H9 (cell line): Measurements from ENCODE around the gene CFL1. TPM values are rescaled to one million over a fixed set of nuclear protein-coding genes. Genes with fewer than 3 reads are reported as not detected.

ENCODE experiments used
- DNase-seq: peaks from one replicate; pipeline ENCODE4 v3.0.0-alpha.2; 2017
- H2AFZ ChIP-seq: one replicate; pipeline ENCODE4 v1.6.1; 2013; ENCODE audit warnings: mild to moderate bottlenecking, low read length, control low read depth, moderate library complexity
- H2AK5ac ChIP-seq: 2 replicates; pipeline ENCODE4 v1.6.1; 2013; ENCODE audit warnings: low read length, control low read depth, mixed read lengths; ENCODE audit not compliant: insufficient read length
- H2BK120ac ChIP-seq: one replicate; pipeline ENCODE4 v1.6.1; 2013; ENCODE audit warnings: low read depth, mild to moderate bottlenecking, low read length, control low read depth, inconsistent platforms; ENCODE audit not compliant: poor library complexity, severe bottlenecking
- H2BK12ac ChIP-seq: 2 replicates; pipeline ENCODE4 v1.6.1; 2013; ENCODE audit warnings: low read length, control low read depth, mixed read lengths, low read depth; ENCODE audit not compliant: insufficient read length
- H2BK15ac ChIP-seq: 2 replicates; pipeline ENCODE4 v1.6.1; 2013; ENCODE audit warnings: low read depth, low read length, control low read depth
- H2BK20ac ChIP-seq: one replicate; pipeline ENCODE4 v1.6.1; 2013; ENCODE audit warnings: low read depth, mild to moderate bottlenecking, low read length, control low read depth, inconsistent platforms; ENCODE audit not compliant: poor library complexity, severe bottlenecking
- H2BK5ac ChIP-seq: 2 replicates; pipeline ENCODE4 v1.6.1; 2013; ENCODE audit warnings: low read length, control low read depth, mixed read lengths; ENCODE audit not compliant: insufficient read length
- H3K14ac ChIP-seq: 2 replicates; pipeline ENCODE4 v1.6.1; 2013; ENCODE audit warnings: low read length, control low read depth; ENCODE audit not compliant: insufficient read depth
- H3K18ac ChIP-seq: 2 replicates; pipeline ENCODE4 v1.6.1; 2013; ENCODE audit warnings: low read depth, mild to moderate bottlenecking, mixed read lengths, low read length, control low read depth; ENCODE audit not compliant: insufficient read length
- H3K23ac ChIP-seq: 2 replicates; pipeline ENCODE4 v1.6.1; 2013; ENCODE audit warnings: low read length, control low read depth, mixed read lengths, low read depth; ENCODE audit not compliant: insufficient read length
- H3K23me2 ChIP-seq: 2 replicates; pipeline ENCODE4 v1.6.1; 2013; ENCODE audit warnings: low read depth, mild to moderate bottlenecking, mixed read lengths, low read length, control low read depth; ENCODE audit not compliant: insufficient read length, poor library complexity, severe bottlenecking
- H3K27ac ChIP-seq: 2 replicates; pipeline ENCODE4 v1.5.1; 2013; ENCODE audit warnings: low read length, control low read depth, mixed read lengths, low read depth; ENCODE audit not compliant: insufficient read length
- H3K27me3 ChIP-seq: 2 replicates; pipeline ENCODE4 v1.6.1; 2013; ENCODE audit warnings: low read length, control low read depth, inconsistent platforms; ENCODE audit not compliant: insufficient read depth
- H3K4ac ChIP-seq: 2 replicates; pipeline ENCODE4 v1.6.1; 2013; ENCODE audit warnings: low read depth, mild to moderate bottlenecking, control low read depth, inconsistent platforms, low read length, moderate library complexity
- H3K4me1 ChIP-seq: 2 replicates; pipeline ENCODE4 v1.6.1; 2013; ENCODE audit warnings: low read length, control low read depth, inconsistent platforms; ENCODE audit not compliant: insufficient read depth
- H3K4me2 ChIP-seq: 2 replicates; pipeline ENCODE4 v1.6.1; 2013; ENCODE audit warnings: low read length, control low read depth, mixed read lengths; ENCODE audit not compliant: insufficient read length, insufficient read depth
- H3K56ac ChIP-seq: 2 replicates; pipeline ENCODE4 v1.6.1; 2013; ENCODE audit warnings: low read depth, mild to moderate bottlenecking, mixed read lengths, low read length, control low read depth; ENCODE audit not compliant: insufficient read length
- H3K79me1 ChIP-seq: 2 replicates; pipeline ENCODE4 v1.6.1; 2013; ENCODE audit warnings: low read depth, mild to moderate bottlenecking, moderate library complexity, low read length, control low read depth, inconsistent platforms; ENCODE audit not compliant: insufficient read depth, poor library complexity, severe bottlenecking
- H3K79me2 ChIP-seq: 2 replicates; pipeline ENCODE4 v1.6.1; 2013; ENCODE audit warnings: low read length, control low read depth, inconsistent platforms; ENCODE audit not compliant: insufficient read depth
- H3K9ac ChIP-seq: 2 replicates; pipeline ENCODE4 v1.6.1; 2013; ENCODE audit warnings: low read length, control low read depth, mixed read lengths; ENCODE audit not compliant: insufficient read length; ENCODE audit errors: extremely low read depth
- H3K9me3 ChIP-seq: one replicate; pipeline ENCODE4 v1.6.1; 2013; ENCODE audit warnings: low read depth, low read length, inconsistent platforms; ENCODE audit not compliant: control insufficient read depth
- H3T11ph ChIP-seq: one replicate; pipeline ENCODE4 v1.6.1; 2013; ENCODE audit warnings: mild to moderate bottlenecking, low read length, control low read depth, inconsistent platforms
- H4K20me1 ChIP-seq: one replicate; pipeline ENCODE4 v1.6.1; 2013; ENCODE audit not compliant: control insufficient read depth, insufficient read length, insufficient read depth
- H4K5ac ChIP-seq: 2 replicates; pipeline ENCODE4 v1.6.1; 2013; ENCODE audit warnings: low read depth, mild to moderate bottlenecking, mixed read lengths, low read length, control low read depth; ENCODE audit not compliant: insufficient read length
- H4K8ac ChIP-seq: replicated peaks from 2 replicates; pipeline ENCODE4 v1.6.1; 2013; ENCODE audit warnings: low read length, control low read depth, mixed read lengths, low read depth; ENCODE audit not compliant: insufficient read length
- H4K91ac ChIP-seq: 2 replicates; pipeline ENCODE4 v1.6.1; 2013; ENCODE audit warnings: low read depth, mild to moderate bottlenecking, moderate library complexity, mixed read lengths, low read length, control low read depth; ENCODE audit not compliant: insufficient read length
- H3K27ac Mint-ChIP-seq, 3 experiments: 2 replicates in 2 of 3; 3 replicates in 1 of 3; pipeline ENCODE4 v1.8.0; 2020 to 2021; ENCODE audit warnings: mixed read lengths in 3 of 3, mild to moderate bottlenecking in 1 of 3, moderate library complexity in 1 of 3
- H3K27me3 Mint-ChIP-seq: 2 replicates; pipeline ENCODE4 v1.8.0; 2021; ENCODE audit warnings: low read depth, mild to moderate bottlenecking, moderate library complexity, mixed read lengths
- H3K36me3 Mint-ChIP-seq, 3 experiments: 2 replicates in 2 of 3; 3 replicates in 1 of 3; pipeline ENCODE4 v1.8.0; 2020 to 2021; ENCODE audit warnings: low read depth in 3 of 3, mixed read lengths in 3 of 3; ENCODE audit not compliant: insufficient read depth in 1 of 3
- H3K4me1 Mint-ChIP-seq, 2 experiments: 2 replicates each; pipeline ENCODE4 v1.8.0; 2020; ENCODE audit warnings: mixed read lengths in 2 of 2
- H3K4me3 Mint-ChIP-seq, 2 experiments: 2 replicates in 1 of 2; 3 replicates in 1 of 2; pipeline ENCODE4 v1.8.0; 2020 to 2021; ENCODE audit warnings: mild to moderate bottlenecking in 2 of 2, mixed read lengths in 2 of 2, moderate library complexity in 1 of 2
- H3K9me3 Mint-ChIP-seq, 2 experiments: 2 replicates in 1 of 2; 3 replicates in 1 of 2; pipeline ENCODE4 v1.8.0; 2020; ENCODE audit warnings: mild to moderate bottlenecking in 2 of 2, mixed read lengths in 2 of 2, moderate library complexity in 1 of 2
- WGBS: extraction: QIAGEN DNeasy Blood & Tissue Kit; methylation state at CpG from one replicate; pipeline ENCODE4 v1.1.7; 2013; ENCODE audit warnings: missing lambda C conversion rate, low lambda C conversion rate, mixed read lengths; ENCODE audit not compliant: insufficient read length; ENCODE audit errors: extremely low coverage; 5-methylcytosine and 5-hydroxymethylcytosine counted together
- total RNA-seq: library from RNA; stranded (reverse); gene quantifications from 2 replicates; pipeline ENCODE4 v1.2.1, GENCODE V29; 2021
- TF ChIP-seq, protein P1 (sequence below): fragments of 200-600 bp; sonication (generic); conservative IDR thresholded peaks from 3 replicates; pipeline ENCODE4 v1.8.0; 2021; ENCODE audit warnings: antibody characterized with exemption, mild to moderate bottlenecking

Gene CFL1
- total RNA-seq, 1 experiment from 2014 or later = 1,107 TPM

DNA sequence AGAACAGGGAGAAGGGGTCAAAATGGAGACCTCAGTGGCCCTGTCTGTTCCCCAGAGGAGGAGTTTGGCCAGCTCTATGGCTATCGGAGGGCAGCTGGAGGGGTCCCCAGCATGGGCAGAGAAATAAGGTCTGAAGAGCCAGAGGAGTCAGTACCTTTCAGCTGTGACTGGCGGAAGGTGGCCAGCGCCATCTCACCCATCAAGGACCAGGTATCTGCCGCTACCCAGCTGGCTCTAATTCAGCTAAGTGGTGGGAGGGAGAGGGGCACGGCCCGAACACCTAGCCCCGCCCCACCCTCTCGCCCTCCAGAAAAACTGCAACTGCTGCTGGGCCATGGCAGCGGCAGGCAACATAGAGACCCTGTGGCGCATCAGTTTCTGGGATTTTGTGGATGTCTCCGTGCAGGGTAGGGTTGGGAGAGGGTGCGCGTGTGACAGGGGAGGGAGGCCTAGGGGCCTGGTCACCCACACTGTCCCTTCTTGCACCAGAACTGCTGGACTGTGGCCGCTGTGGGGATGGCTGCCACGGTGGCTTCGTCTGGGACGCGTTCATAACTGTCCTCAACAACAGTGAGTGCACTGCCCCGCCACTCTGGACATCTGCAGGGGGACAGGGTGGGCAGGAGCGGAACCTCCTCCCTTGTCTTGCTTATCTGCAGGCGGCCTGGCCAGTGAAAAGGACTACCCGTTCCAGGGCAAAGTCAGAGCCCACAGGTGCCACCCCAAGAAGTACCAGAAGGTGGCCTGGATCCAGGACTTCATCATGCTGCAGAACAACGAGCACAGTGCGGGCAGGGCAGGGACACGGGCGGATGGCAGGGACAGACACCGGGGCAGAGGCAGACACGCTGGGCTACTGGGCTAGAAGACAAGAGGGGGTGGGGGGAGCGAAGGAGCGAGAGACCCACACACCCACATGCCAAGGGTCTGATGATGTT lies 24.4 kb upstream of the CFL1 start:
- H3K27me3 Mint-ChIP-seq = peaks cover 7% of the 10 kb centered on the region
- no peak overlapping the region for H3K4me2 ChIP-seq
- H3T11ph ChIP-seq = no peak overlapping the region
- DNase-seq = no peak
- no peak overlapping the region for H2AK5ac ChIP-seq
- no peak overlapping the region for H3K23ac ChIP-seq
- no peak overlapping the region for H3K4ac ChIP-seq
- H3K14ac ChIP-seq = no peak overlapping the region
- WGBS = no CpG with 5 or more reads among the region's 30 CpGs
- no peak overlapping the region for H3K18ac ChIP-seq
- no peaks in the 10 kb centered on the region; a peak in 1 of 5 replicates for H3K9me3 Mint-ChIP-seq
- no peak overlapping the region for H3K9ac ChIP-seq
- H4K20me1 ChIP-seq = no peaks in the 10 kb centered on the region
- H3K79me2 ChIP-seq = no peaks in the 10 kb centered on the region
- no peaks in the 10 kb centered on the region for H3K23me2 ChIP-seq
- no peak overlapping the region for H4K8ac ChIP-seq
- H2AFZ ChIP-seq = no peak overlapping the region
- H3K27ac Mint-ChIP-seq = no peak overlapping the region
- no peak overlapping the region for H4K91ac ChIP-seq
- TF ChIP-seq, protein P1, sequence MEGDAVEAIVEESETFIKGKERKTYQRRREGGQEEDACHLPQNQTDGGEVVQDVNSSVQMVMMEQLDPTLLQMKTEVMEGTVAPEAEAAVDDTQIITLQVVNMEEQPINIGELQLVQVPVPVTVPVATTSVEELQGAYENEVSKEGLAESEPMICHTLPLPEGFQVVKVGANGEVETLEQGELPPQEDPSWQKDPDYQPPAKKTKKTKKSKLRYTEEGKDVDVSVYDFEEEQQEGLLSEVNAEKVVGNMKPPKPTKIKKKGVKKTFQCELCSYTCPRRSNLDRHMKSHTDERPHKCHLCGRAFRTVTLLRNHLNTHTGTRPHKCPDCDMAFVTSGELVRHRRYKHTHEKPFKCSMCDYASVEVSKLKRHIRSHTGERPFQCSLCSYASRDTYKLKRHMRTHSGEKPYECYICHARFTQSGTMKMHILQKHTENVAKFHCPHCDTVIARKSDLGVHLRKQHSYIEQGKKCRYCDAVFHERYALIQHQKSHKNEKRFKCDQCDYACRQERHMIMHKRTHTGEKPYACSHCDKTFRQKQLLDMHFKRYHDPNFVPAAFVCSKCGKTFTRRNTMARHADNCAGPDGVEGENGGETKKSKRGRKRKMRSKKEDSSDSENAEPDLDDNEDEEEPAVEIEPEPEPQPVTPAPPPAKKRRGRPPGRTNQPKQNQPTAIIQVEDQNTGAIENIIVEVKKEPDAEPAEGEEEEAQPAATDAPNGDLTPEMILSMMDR = no peak
- no peak overlapping the region for H2BK120ac ChIP-seq
- H3K27ac ChIP-seq = no peak overlapping the region
- peaks cover 35 to 56% (median 53%) of the 10 kb centered on the region in 3 experiments for H3K36me3 Mint-ChIP-seq
- H3K9me3 ChIP-seq = no peaks in the 10 kb centered on the region
- no peak overlapping the region for H2BK15ac ChIP-seq
- H3K4me1 Mint-ChIP-seq = peaks cover 4 to 16% of the 10 kb centered on the region in 2 experiments
- H2BK12ac ChIP-seq = no peak overlapping the region
- H3K27me3 ChIP-seq = no peaks in the 10 kb centered on the region
- no peaks in the 10 kb centered on the region for H3K79me1 ChIP-seq
- H2BK5ac ChIP-seq = no peak overlapping the region
- peaks cover under 1% of the 10 kb centered on the region; the same call in 1 of the 2 replicates for H3K4me1 ChIP-seq
- no peak overlapping the region for H2BK20ac ChIP-seq
- no peak overlapping the region for H3K4me3 Mint-ChIP-seq
- H3K56ac ChIP-seq = no peak overlapping the region
- no peak overlapping the region for H4K5ac ChIP-seq
